GM19035 (cell line): ENCODE results near the gene ERVK3-1.

ENCODE experiments used
- ATAC-seq: cut with Tn5 transposase; IDR thresholded peaks from one replicate; pipeline ENCODE4 v1.9.1; 2021; ENCODE audit not compliant: unreplicated experiment

The ERVK3-1 gene

GRCh38 chr19:58357481-58358145, 52.4 kb downstream of the ERVK3-1 start:
- no peak for ATAC-seq

DNA sequence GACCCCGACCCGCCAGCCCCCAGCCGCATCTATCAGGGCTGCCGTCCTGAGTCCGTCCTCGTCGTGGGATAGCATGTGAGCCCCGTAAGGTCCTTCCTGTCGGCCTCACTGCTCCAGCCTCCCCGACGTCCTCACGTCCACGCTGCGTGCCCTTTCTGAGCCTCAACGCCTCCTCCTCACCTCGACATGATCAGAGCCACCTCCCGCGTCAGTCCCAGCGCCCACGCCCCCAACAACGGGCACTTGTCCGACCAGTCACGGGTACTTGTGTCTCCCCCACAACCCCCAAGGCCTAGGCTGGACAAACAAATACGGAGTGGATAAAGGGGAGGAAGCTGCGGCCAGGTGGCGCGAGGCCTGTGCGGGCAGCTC, 56.7 kb downstream of the ERVK3-1 start:
- ATAC-seq = no peak

DNA sequence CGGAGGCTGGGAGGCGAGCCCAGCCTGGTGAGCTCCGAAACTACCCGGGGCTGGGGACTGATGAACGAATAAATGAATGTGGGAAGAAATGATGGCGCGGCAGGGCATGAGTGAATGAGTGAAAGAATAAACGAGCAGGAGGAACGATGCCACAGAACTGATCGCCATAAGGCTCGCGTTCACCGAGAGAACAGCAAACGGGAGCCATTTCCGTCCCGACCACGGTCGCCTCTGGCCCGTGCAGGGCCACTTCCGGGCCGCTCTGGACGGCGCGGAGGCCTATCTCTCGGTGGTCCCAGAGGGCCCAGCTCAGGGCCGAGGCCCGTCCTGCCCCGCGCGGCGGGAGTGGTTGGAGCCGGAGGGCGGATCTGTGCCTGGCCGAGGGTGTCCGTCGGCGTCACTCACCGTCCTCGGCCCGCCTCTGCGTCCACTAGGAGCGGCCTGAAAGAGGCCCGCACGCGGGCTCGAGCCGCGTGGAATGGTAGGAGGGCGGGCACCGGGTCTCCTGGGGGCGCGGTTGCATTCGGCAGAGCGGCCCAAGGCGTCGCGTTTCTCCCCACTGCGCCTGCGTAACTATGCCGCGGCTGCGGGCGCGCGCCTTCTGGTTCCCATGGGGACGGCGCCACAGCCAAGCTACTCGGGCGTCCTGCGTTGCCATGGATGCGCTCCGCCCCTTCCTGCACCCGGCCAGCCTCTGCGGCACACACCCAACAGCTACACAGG, 57.3 kb downstream of the ERVK3-1 start, which contains the start of gene ZNF497:
TSS of gene ZNF497 (minus strand) at position 480 of the 723 bp plus-strand sequence. CDS start 5,116 bp downstream, outside the sequence.
- peak; percentile 85 for ATAC-seq

DNA sequence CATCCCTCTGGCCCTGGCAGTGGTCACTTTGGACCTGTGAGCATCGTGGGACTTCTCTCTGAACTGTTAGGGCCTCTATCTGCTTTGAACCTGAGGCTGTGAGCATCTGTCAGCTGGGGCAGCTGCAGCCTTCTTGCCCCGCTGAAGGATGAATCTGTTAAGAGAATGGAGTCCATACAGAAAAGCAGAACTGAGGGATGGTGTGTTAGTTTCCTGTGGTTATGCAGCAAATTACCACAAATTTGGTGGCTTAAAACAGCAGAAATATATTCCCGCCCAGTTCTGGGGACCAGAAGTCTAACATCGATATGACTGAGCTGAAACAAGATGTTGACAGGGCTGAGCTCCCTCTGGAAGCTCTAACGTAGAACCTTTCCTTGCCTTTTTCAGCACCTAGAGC, 59.0 kb downstream of the ERVK3-1 start:
- no peak for ATAC-seq
